SK-N-SH treated with all-trans-retinoic acid at 6 μM for 48 hours (cell line): ENCODE results near the gene THAP8.

Experiments used
- ATAC-seq: fragments of 200-7000 bp; cut with Tn5 transposase; 3 replicates; pipeline ENCODE4 v1.9.1; 2020; ENCODE audit warnings: mild to moderate bottlenecking, moderate library complexity
- ARNTL ChIP-seq: fragments of 450-650 bp; formaldehyde crosslinking; IDR thresholded peaks from 2 replicates; pipeline ENCODE4 v1.5.0; 2020; ENCODE audit warnings: low read depth, mild to moderate bottlenecking, moderate library complexity, borderline replicate concordance
- BACH2 ChIP-seq: fragments of 250-450 bp; sonication (Bioruptor Pico); IDR thresholded peaks from 2 replicates; pipeline ENCODE4 v1.9.0; 2021; ENCODE audit warnings: mild to moderate bottlenecking, borderline replicate concordance
- CSDC2 ChIP-seq: fragments of 250-450 bp; sonication (Bioruptor Pico); IDR thresholded peaks from 2 replicates; pipeline ENCODE4 v1.5.0; 2020; ENCODE audit warnings: mild to moderate bottlenecking, moderate library complexity
- ESRRG ChIP-seq: fragments of 250-450 bp; sonication (Bioruptor Pico); IDR thresholded peaks from 2 replicates; pipeline ENCODE4 v1.6.1; 2021; ENCODE audit warnings: mild to moderate bottlenecking
- GLIS3 ChIP-seq: fragments of 250-450 bp; sonication (Bioruptor Pico); IDR thresholded peaks from 2 replicates; pipeline ENCODE4 v1.5.0; 2020; ENCODE audit warnings: mild to moderate bottlenecking, moderate library complexity
- ISL1 ChIP-seq: fragments of 250-450 bp; sonication (Bioruptor Pico); IDR thresholded peaks from 2 replicates; pipeline ENCODE4 v2.1.2; 2022; ENCODE audit warnings: mild to moderate bottlenecking, moderate library complexity
- OSR1 ChIP-seq: fragments of 250-450 bp; sonication (Bioruptor Pico); IDR thresholded peaks from 2 replicates; pipeline ENCODE4 v1.8.0; 2022; ENCODE audit warnings: moderate library complexity, mild to moderate bottlenecking, inconsistent platforms
- PPARA ChIP-seq: fragments of 250-450 bp; sonication (Bioruptor Pico); IDR thresholded peaks from 2 replicates; pipeline ENCODE4 v1.5.0; 2020; ENCODE audit warnings: mild to moderate bottlenecking, borderline replicate concordance
- RARB ChIP-seq: fragments of 250-450 bp; sonication (Bioruptor Pico); IDR thresholded peaks from 2 replicates; pipeline ENCODE4 v1.8.0; 2021; ENCODE audit warnings: mild to moderate bottlenecking, moderate library complexity
- SNAI2 ChIP-seq: fragments of 250-450 bp; sonication (Bioruptor Pico); IDR thresholded peaks from 2 replicates; pipeline ENCODE4 v1.5.0; 2020; ENCODE audit warnings: mild to moderate bottlenecking, moderate library complexity
- TCF4 ChIP-seq: fragments of 250-450 bp; sonication (Bioruptor Pico); IDR thresholded peaks from 2 replicates; pipeline ENCODE4 v1.8.0; 2021; ENCODE audit warnings: mild to moderate bottlenecking, moderate library complexity, borderline replicate concordance
- TOX ChIP-seq: fragments of 250-450 bp; sonication (Bioruptor Pico); IDR thresholded peaks from 2 replicates; pipeline ENCODE4 v1.8.0; 2021; ENCODE audit warnings: mild to moderate bottlenecking, moderate library complexity, borderline replicate concordance
- ZC3H10 ChIP-seq: fragments of 250-450 bp; sonication (Bioruptor Pico); IDR thresholded peaks from 2 replicates; pipeline ENCODE4 v1.5.1; 2021; ENCODE audit warnings: mild to moderate bottlenecking, moderate library complexity
- ZFP3 ChIP-seq: fragments of 250-450 bp; sonication (Bioruptor Pico); IDR thresholded peaks from 2 replicates; pipeline ENCODE4 v1.5.0; 2020; ENCODE audit warnings: mild to moderate bottlenecking, moderate library complexity
- ZFP30 ChIP-seq: fragments of 450-650 bp; formaldehyde crosslinking; IDR thresholded peaks from 2 replicates; pipeline ENCODE4 v1.5.0; 2022; ENCODE audit warnings: mild to moderate bottlenecking, moderate library complexity
- ZNF565 ChIP-seq: fragments of 450-650 bp; formaldehyde crosslinking; conservative IDR thresholded peaks from 2 replicates; pipeline ENCODE4 v1.5.0; 2020; ENCODE audit warnings: low read depth, mild to moderate bottlenecking, moderate library complexity
- ZNF70 ChIP-seq: fragments of 450-650 bp; formaldehyde crosslinking; IDR thresholded peaks from 2 replicates; pipeline ENCODE4 v1.5.0; 2020; ENCODE audit warnings: mild to moderate bottlenecking, moderate library complexity
- ZNF8 ChIP-seq: fragments of 450-650 bp; formaldehyde crosslinking; IDR thresholded peaks from 2 replicates; pipeline ENCODE4 v1.5.0; 2020; ENCODE audit warnings: mild to moderate bottlenecking, moderate library complexity
- TF ChIP-seq, protein P1 (sequence below): fragments of 250-450 bp; sonication (Bioruptor Pico); IDR thresholded peaks from 2 replicates; pipeline ENCODE4 v1.5.1; 2021; ENCODE audit warnings: mild to moderate bottlenecking, moderate library complexity
- TF ChIP-seq, protein P2 (sequence below): fragments of 250-450 bp; sonication (Bioruptor Pico); IDR thresholded peaks from 2 replicates; pipeline ENCODE4 v1.8.0; 2021; ENCODE audit warnings: low read depth, mild to moderate bottlenecking, moderate library complexity, borderline replicate concordance
- TF ChIP-seq, protein P3 (sequence below): fragments of 250-450 bp; sonication (Bioruptor Pico); IDR thresholded peaks from 2 replicates; pipeline ENCODE4 v1.8.0; 2020; ENCODE audit warnings: mild to moderate bottlenecking, moderate library complexity, borderline replicate concordance
- TF ChIP-seq, protein P4 (sequence below): fragments of 250-450 bp; sonication (Bioruptor Pico); IDR thresholded peaks from 2 replicates; pipeline ENCODE4 v1.5.1; 2020; ENCODE audit warnings: low read depth, mild to moderate bottlenecking, moderate library complexity
- TF ChIP-seq, protein P5 (sequence below): fragments of 250-450 bp; sonication (Bioruptor Pico); IDR thresholded peaks from 2 replicates; pipeline ENCODE4 v1.5.0; 2020; ENCODE audit warnings: mild to moderate bottlenecking, moderate library complexity

The THAP8 gene

DNA sequence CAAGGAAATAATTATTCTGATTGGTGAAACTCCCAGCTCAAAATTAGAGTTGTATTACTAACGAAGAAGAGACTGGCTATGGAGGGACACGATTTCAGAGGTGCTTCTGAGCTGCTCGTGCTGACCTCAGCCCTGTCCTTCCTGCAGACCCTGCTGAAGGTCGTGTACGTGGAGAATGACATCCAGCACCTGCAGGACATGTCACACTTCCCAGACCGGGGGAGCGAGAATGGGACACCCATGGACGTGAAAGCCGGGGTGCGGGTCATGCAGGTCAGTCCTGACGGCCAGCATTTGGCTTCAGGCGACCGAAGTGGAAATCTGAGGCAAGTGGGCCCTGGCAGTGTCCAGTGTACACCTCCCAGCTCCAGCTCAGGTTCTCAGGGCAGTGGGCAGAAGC, 28.8 kb upstream of the THAP8 start:
- TF ChIP-seq, protein P1, sequence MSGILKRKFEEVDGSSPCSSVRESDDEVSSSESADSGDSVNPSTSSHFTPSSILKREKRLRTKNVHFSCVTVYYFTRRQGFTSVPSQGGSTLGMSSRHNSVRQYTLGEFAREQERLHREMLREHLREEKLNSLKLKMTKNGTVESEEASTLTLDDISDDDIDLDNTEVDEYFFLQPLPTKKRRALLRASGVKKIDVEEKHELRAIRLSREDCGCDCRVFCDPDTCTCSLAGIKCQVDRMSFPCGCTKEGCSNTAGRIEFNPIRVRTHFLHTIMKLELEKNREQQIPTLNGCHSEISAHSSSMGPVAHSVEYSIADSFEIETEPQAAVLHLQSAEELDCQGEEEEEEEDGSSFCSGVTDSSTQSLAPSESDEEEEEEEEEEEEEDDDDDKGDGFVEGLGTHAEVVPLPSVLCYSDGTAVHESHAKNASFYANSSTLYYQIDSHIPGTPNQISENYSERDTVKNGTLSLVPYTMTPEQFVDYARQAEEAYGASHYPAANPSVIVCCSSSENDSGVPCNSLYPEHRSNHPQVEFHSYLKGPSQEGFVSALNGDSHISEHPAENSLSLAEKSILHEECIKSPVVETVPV (CRISPR knock-in tag) = no peak
- TF ChIP-seq ZFP30 (CRISPR knock-in tag) (no peak), ZNF8 (CRISPR knock-in tag) (no peak), ZNF565 (CRISPR knock-in tag) (no peak), ZFP3 (CRISPR knock-in tag) (no peak), ISL1 (CRISPR knock-in tag) (no peak), ZC3H10 (CRISPR knock-in tag) (no peak), TCF4 (CRISPR knock-in tag) (no peak), BACH2 (CRISPR knock-in tag) (no peak), RARB (CRISPR knock-in tag) (no peak), GLIS3 (CRISPR knock-in tag) (no peak), OSR1 (no peak), CSDC2 (CRISPR knock-in tag) (no peak), ZNF70 (CRISPR knock-in tag) (no peak), ARNTL (no peak)
- TF ChIP-seq, protein P2, sequence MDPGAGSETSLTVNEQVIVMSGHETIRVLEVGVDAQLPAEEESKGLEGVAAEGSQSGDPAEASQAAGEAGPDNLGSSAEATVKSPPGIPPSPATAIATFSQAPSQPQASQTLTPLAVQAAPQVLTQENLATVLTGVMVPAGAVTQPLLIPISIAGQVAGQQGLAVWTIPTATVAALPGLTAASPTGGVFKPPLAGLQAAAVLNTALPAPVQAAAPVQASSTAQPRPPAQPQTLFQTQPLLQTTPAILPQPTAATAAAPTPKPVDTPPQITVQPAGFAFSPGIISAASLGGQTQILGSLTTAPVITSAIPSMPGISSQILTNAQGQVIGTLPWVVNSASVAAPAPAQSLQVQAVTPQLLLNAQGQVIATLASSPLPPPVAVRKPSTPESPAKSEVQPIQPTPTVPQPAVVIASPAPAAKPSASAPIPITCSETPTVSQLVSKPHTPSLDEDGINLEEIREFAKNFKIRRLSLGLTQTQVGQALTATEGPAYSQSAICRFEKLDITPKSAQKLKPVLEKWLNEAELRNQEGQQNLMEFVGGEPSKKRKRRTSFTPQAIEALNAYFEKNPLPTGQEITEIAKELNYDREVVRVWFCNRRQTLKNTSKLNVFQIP (CRISPR knock-in tag) = no peak
- TF ChIP-seq, protein P3, sequence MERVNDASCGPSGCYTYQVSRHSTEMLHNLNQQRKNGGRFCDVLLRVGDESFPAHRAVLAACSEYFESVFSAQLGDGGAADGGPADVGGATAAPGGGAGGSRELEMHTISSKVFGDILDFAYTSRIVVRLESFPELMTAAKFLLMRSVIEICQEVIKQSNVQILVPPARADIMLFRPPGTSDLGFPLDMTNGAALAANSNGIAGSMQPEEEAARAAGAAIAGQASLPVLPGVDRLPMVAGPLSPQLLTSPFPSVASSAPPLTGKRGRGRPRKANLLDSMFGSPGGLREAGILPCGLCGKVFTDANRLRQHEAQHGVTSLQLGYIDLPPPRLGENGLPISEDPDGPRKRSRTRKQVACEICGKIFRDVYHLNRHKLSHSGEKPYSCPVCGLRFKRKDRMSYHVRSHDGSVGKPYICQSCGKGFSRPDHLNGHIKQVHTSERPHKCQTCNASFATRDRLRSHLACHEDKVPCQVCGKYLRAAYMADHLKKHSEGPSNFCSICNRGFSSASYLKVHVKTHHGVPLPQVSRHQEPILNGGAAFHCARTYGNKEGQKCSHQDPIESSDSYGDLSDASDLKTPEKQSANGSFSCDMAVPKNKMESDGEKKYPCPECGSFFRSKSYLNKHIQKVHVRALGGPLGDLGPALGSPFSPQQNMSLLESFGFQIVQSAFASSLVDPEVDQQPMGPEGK (CRISPR knock-in tag) = no peak
- TF ChIP-seq, protein P4, sequence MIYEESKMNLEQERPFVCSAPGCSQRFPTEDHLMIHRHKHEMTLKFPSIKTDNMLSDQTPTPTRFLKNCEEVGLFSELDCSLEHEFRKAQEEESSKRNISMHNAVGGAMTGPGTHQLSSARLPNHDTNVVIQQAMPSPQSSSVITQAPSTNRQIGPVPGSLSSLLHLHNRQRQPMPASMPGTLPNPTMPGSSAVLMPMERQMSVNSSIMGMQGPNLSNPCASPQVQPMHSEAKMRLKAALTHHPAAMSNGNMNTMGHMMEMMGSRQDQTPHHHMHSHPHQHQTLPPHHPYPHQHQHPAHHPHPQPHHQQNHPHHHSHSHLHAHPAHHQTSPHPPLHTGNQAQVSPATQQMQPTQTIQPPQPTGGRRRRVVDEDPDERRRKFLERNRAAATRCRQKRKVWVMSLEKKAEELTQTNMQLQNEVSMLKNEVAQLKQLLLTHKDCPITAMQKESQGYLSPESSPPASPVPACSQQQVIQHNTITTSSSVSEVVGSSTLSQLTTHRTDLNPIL (CRISPR knock-in tag) = no peak
- ATAC-seq = no peak

DNA sequence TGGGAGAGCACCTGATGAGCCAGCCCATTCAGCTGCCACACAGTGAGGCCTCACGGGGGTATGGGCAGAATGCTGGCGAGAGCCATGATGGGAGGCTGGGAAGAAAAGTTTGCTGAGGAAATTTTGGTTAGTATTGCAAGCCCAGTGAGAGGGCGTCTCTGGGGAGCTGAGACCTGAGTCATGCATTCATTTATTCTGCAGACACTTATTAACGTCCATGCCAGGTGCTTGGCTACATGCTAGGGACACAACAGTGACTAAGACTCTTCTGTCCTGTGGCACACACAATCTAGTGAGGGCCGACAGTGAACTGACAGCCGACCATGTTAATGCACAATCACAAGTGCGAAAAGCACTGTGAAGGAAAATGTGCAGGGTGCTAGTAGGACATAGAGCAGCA, 27.8 kb upstream of the THAP8 start:
- TF ChIP-seq, protein P2 (CRISPR knock-in tag) = no peak
- TF ChIP-seq ZC3H10 (CRISPR knock-in tag) (no peak), CSDC2 (CRISPR knock-in tag) (no peak), ZFP3 (CRISPR knock-in tag) (no peak), ARNTL (no peak), GLIS3 (CRISPR knock-in tag) (no peak), ZFP30 (CRISPR knock-in tag) (no peak), ISL1 (CRISPR knock-in tag) (no peak), TOX (CRISPR knock-in tag) (no peak), ZNF70 (CRISPR knock-in tag) (no peak), ESRRG (no peak), ZNF565 (CRISPR knock-in tag) (no peak), SNAI2 (CRISPR knock-in tag) (no peak), OSR1 (no peak), RARB (CRISPR knock-in tag) (no peak), PPARA (CRISPR knock-in tag) (no peak), BACH2 (CRISPR knock-in tag) (no peak), TCF4 (CRISPR knock-in tag) (no peak)
- TF ChIP-seq, protein P1 (CRISPR knock-in tag) = no peak
- TF ChIP-seq, protein P5, sequence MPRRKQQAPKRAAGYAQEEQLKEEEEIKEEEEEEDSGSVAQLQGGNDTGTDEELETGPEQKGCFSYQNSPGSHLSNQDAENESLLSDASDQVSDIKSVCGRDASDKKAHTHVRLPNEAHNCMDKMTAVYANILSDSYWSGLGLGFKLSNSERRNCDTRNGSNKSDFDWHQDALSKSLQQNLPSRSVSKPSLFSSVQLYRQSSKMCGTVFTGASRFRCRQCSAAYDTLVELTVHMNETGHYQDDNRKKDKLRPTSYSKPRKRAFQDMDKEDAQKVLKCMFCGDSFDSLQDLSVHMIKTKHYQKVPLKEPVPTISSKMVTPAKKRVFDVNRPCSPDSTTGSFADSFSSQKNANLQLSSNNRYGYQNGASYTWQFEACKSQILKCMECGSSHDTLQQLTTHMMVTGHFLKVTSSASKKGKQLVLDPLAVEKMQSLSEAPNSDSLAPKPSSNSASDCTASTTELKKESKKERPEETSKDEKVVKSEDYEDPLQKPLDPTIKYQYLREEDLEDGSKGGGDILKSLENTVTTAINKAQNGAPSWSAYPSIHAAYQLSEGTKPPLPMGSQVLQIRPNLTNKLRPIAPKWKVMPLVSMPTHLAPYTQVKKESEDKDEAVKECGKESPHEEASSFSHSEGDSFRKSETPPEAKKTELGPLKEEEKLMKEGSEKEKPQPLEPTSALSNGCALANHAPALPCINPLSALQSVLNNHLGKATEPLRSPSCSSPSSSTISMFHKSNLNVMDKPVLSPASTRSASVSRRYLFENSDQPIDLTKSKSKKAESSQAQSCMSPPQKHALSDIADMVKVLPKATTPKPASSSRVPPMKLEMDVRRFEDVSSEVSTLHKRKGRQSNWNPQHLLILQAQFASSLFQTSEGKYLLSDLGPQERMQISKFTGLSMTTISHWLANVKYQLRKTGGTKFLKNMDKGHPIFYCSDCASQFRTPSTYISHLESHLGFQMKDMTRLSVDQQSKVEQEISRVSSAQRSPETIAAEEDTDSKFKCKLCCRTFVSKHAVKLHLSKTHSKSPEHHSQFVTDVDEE (CRISPR knock-in tag) = no peak

More for the DNA sequence above, 27.8 kb upstream of the THAP8 start:
- no peak for ATAC-seq
